HG02885 (cell line): ENCODE data around the gene SERPING1.

Experiments
- ATAC-seq: cut with Tn5 transposase; IDR thresholded peaks from one replicate; pipeline ENCODE4 v1.9.1; 2021; ENCODE audit warnings: mild to moderate bottlenecking; ENCODE audit not compliant: unreplicated experiment, poor library complexity

SERPING1 gene

GRCh38 chr11:57635246-57635645 lies 37.8 kb downstream of the SERPING1 start:
- no peak for ATAC-seq

GRCh38 chr11:57637626-57638004 lies 40.1 kb downstream of the SERPING1 start:
- ATAC-seq: no peak

GRCh38 chr11:57638005-57638781 lies 40.7 kb downstream of the SERPING1 start:
- ATAC-seq: no peak

- no peak for ATAC-seq
These were observed 41.4 kb downstream of the SERPING1 start for GRCh38 chr11:57638811-57639320.

- ATAC-seq: no peak
These were observed 42.0 kb downstream of the SERPING1 start for GRCh38 chr11:57639321-57640067.

GRCh38 chr11:57640068-57640800 lies 42.7 kb downstream of the SERPING1 start:
- ATAC-seq: no peak

GRCh38 chr11:57641011-57641807 lies 43.7 kb downstream of the SERPING1 start:
- peak; percentile 39 for ATAC-seq

GRCh38 chr11:57643802-57644201 lies 46.3 kb downstream of the SERPING1 start:
- no peak for ATAC-seq

- ATAC-seq: peak; percentile 66
These were observed 47.5 kb downstream of the SERPING1 start for GRCh38 chr11:57644748-57645688.

GRCh38 chr11:57645689-57646085 lies 48.2 kb downstream of the SERPING1 start:
- no peak for ATAC-seq

- ATAC-seq: peak; percentile 39
These were observed 48.8 kb downstream of the SERPING1 start for GRCh38 chr11:57646194-57646798.

GRCh38 chr11:57646799-57647303 lies 49.4 kb downstream of the SERPING1 start:
- no peak for ATAC-seq

GRCh38 chr11:57647372-57647771 lies 49.9 kb downstream of the SERPING1 start:
- no peak for ATAC-seq

GRCh38 chr11:57647960-57648800 lies 50.7 kb downstream of the SERPING1 start:
- ATAC-seq: peak; percentile 22

- no peak for ATAC-seq
These were observed 51.6 kb downstream of the SERPING1 start for GRCh38 chr11:57648801-57649735.
